Measurements from ENCODE around the gene CRNKL1.

CRNKL1 gene

DNA sequence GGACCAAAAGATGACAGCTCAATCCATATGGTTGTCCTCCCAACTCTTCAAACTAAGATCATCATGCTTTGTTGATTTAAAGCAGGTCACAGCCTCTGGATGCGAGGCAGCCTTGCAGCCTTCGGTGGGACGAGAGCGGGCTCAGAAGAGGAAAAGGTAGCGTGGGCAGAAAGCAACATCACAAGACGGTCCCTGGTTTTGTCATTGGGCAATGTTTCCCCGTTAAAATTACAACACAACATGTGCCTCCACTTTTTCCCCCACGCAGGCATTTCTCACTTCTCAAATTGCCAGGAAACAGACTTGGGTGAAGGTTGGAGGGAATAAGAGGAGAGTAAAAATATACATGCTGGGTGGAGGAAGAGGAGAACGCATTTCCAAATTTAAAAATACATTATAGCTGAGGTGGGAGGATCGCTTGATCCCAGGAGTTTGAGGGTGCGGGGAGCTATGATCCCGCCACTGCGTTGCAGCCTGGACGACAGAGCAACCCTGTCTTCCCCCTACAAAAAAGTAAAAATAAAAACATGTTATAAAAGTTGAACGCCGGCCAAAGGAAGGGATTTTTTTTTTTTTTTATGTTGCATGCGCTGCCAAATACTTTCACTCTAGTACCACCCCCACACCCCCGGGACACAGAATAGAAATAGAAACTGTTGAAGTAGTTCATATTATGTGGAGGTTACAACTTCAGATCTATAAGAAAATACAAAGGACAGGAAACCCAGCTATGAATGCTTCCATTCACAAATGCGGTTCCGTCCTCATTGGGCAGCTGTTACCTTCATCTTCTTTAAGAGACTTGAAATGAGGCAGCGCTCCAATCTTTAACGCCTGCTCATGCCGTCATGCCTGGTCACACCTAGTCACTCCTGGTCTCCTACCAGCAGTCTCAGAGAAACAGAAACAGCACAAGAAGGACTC is 49.0 kb downstream of the CRNKL1 start:
- Histone ChIP-seq H3K9ac (ENCODE audit: low read depth, low read length, poor library complexity) (no peak overlapping the region), H3K4me1 (ENCODE audit: control insufficient read depth in 2 of 2, insufficient read depth in 1 of 2, low read depth in 1 of 2, low read length in 2 of 2) (peaks cover 3% of the 10 kb centered on the region in 2 donors), H3K4me2 (ENCODE audit: insufficient read depth, low read length, poor library complexity, severe bottlenecking) (no peak overlapping the region), H3K4me3 (ENCODE audit: low read length in 2 of 2) (no peak overlapping the region), H2AK5ac (ENCODE audit: low read depth, low read length) (no peak overlapping the region), H2BK12ac (ENCODE audit: low read length) (no peak overlapping the region), H2BK15ac (ENCODE audit: low read length) (no peak overlapping the region), H3K9me3 (replicated peaks in 1 of 2; ENCODE audit: control insufficient read depth in 2 of 2, insufficient read depth in 1 of 2, low read depth in 1 of 2, low read length in 2 of 2) (no peaks in the 10 kb centered on the region), H3K36me3 (replicated peaks in 1 of 2; ENCODE audit: control insufficient read depth in 2 of 2, insufficient read depth in 2 of 2, low read length in 2 of 2) (peaks cover 0 to 7% of the 10 kb centered on the region in 2 donors), H3K23ac (ENCODE audit: low read depth, low read length, poor library complexity) (no peak overlapping the region), H3K14ac (ENCODE audit: low read length) (no peak overlapping the region), H3K18ac (ENCODE audit: low read length) (no peak overlapping the region), H2AFZ (ENCODE audit: low read length) (no peak overlapping the region), H4K8ac (ENCODE audit: low read depth, low read length) (no peak overlapping the region), H3K4ac (ENCODE audit: low read length) (no peak overlapping the region), H2BK5ac (ENCODE audit: low read length) (no peak overlapping the region), H2BK120ac (ENCODE audit: low read depth, low read length) (no peak overlapping the region), H3K79me1 (ENCODE audit: low read depth, low read length) (no peaks in the 10 kb centered on the region), H4K91ac (ENCODE audit: low read depth, low read length, poor library complexity) (no peak overlapping the region), H3K27ac (replicated peaks; ENCODE audit: low read length) (no peak overlapping the region), H3K27me3 (ENCODE audit: control insufficient read depth in 3 of 3, insufficient read depth in 3 of 3, low read depth in 1 of 3, low read length in 3 of 3) (no peaks in the 10 kb centered on the region)
- no peak for DNase-seq (ENCODE audit: low spot score)
- WGBS, 2 donors (ENCODE audit: extremely low coverage in 2 of 2, insufficient read length in 2 of 2, insufficient replicate concordance in 1 of 2), result no CpG with 5 or more reads among the region's 23 CpGs

DNA sequence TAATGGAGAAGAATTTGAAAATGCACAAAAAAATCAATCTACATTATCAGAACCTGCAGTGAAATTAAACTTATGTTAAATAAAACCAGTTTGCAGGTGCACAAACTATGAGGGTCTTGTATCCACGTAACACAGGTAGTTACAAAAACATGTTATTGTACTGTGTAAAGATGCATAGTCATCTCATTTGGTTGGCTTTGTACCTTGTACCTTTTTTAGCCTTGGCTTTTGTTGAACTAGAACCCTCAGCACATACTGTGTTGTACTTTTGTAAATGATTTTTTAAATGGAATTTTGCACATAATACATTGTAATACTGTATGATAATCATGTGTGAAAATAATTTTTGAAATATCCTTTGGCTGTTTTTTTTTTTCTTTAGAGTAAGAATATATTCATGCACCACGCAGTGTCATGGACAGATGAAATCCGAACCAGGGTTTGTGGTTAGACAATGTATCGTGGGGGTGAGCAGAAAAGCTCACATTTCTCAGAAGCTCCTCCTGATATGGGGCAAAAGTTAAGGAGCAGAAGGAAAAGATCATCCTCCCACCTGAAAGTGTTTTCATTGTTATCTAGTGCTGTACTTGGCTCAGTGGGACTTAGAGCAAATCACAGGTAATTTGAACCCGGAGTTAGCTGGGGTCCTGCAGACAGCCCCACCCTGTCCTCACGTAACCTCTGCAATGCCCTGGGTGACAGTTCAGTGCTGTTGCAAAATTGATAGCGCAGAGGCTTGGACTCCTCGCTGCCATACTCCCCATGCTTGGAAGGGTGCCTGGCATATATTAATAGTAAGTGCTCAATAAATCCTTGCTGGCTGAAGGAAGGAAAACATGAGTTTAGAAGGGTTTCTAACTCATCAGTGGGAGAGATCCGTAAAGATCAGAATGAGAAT is 49.9 kb downstream of the CRNKL1 start:
- Histone ChIP-seq H3K27ac (replicated peaks; ENCODE audit: low read length) (no peak overlapping the region), H3K4me3 (ENCODE audit: low read length in 2 of 2) (no peak overlapping the region), H3K4me1 (ENCODE audit: control insufficient read depth in 2 of 2, insufficient read depth in 1 of 2, low read depth in 1 of 2, low read length in 2 of 2) (peaks cover 3% of the 10 kb centered on the region in 2 donors), H2BK15ac (ENCODE audit: low read length) (no peak overlapping the region), H2BK120ac (ENCODE audit: low read depth, low read length) (no peak overlapping the region), H2AK5ac (ENCODE audit: low read depth, low read length) (no peak overlapping the region), H3K27me3 (ENCODE audit: control insufficient read depth in 3 of 3, insufficient read depth in 3 of 3, low read depth in 1 of 3, low read length in 3 of 3) (no peaks in the 10 kb centered on the region), H3K79me1 (ENCODE audit: low read depth, low read length) (no peaks in the 10 kb centered on the region), H3K23ac (ENCODE audit: low read depth, low read length, poor library complexity) (no peak overlapping the region), H3K9me3 (replicated peaks in 1 of 2; ENCODE audit: control insufficient read depth in 2 of 2, insufficient read depth in 1 of 2, low read depth in 1 of 2, low read length in 2 of 2) (no peaks in the 10 kb centered on the region), H3K36me3 (replicated peaks in 1 of 2; ENCODE audit: control insufficient read depth in 2 of 2, insufficient read depth in 2 of 2, low read length in 2 of 2) (peaks cover 0 to 7% of the 10 kb centered on the region in 2 donors), H3K4me2 (ENCODE audit: insufficient read depth, low read length, poor library complexity, severe bottlenecking) (no peak overlapping the region), H3K4ac (ENCODE audit: low read length) (no peak overlapping the region), H3K9ac (ENCODE audit: low read depth, low read length, poor library complexity) (no peak overlapping the region), H3K14ac (ENCODE audit: low read length) (no peak overlapping the region), H4K8ac (ENCODE audit: low read depth, low read length) (no peak overlapping the region), H2BK12ac (ENCODE audit: low read length) (no peak overlapping the region), H4K91ac (ENCODE audit: low read depth, low read length, poor library complexity) (no peak overlapping the region), H2AFZ (ENCODE audit: low read length) (no peak overlapping the region), H2BK5ac (ENCODE audit: low read length) (no peak overlapping the region), H3K18ac (ENCODE audit: low read length) (no peak overlapping the region)
- no peak for DNase-seq (ENCODE audit: low spot score)
- no CpG with 5 or more reads among the region's 9 CpGs for WGBS, 2 donors (ENCODE audit: extremely low coverage in 2 of 2, insufficient read length in 2 of 2, insufficient replicate concordance in 1 of 2)

DNA sequence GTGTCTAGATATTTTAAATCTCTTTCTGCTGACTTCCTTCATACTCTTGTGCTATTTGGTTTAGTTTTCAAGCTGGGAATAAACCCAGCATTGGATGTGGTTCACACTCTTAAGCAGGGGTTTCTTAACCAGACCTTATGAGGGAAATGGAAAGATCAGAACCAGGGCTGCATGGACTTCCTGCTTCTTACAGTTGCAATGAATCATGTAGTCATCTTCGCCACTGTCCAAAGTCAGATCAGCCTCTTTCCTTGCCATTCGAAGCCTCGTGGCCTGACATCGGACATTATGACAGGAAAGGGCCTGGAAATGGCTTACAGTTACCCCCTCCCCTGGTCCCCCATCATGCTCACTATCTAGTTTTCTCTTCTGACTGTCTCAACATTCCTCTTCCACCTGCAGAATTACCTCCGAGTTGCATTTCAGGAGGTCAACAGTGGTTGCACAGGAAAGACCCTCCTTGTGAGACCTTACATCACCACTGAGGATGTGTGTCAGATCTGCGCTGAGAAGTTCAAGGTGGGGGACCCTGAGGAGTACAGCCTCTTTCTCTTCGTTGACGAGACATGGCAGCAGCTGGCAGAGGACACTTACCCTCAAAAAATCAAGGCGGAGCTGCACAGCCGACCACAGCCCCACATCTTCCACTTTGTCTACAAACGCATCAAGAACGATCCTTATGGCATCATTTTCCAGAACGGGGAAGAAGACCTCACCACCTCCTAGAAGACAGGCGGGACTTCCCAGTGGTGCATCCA is 51.9 kb downstream of the CRNKL1 start:
- H2BK5ac ChIP-seq (ENCODE audit: low read length), result no peak overlapping the region
- DNase-seq (ENCODE audit: low spot score), result no peak
- H2BK15ac ChIP-seq (ENCODE audit: low read length), result no peak overlapping the region
- H3K9me3 ChIP-seq (replicated peaks in 1 of 2; ENCODE audit: control insufficient read depth in 2 of 2, insufficient read depth in 1 of 2, low read depth in 1 of 2, low read length in 2 of 2), result no peaks in the 10 kb centered on the region
- H3K4me1 ChIP-seq (ENCODE audit: control insufficient read depth in 2 of 2, insufficient read depth in 1 of 2, low read depth in 1 of 2, low read length in 2 of 2), result peaks cover 3% of the 10 kb centered on the region in 2 donors
- H3K23ac ChIP-seq (ENCODE audit: low read depth, low read length, poor library complexity), result no peak overlapping the region
- no peak overlapping the region for H3K9ac ChIP-seq (ENCODE audit: low read depth, low read length, poor library complexity)
- H4K91ac ChIP-seq (ENCODE audit: low read depth, low read length, poor library complexity), result no peak overlapping the region
- H3K18ac ChIP-seq (ENCODE audit: low read length), result no peak overlapping the region
- no peak overlapping the region for H2BK12ac ChIP-seq (ENCODE audit: low read length)
- no peak overlapping the region for H2BK120ac ChIP-seq (ENCODE audit: low read depth, low read length)
- no peak overlapping the region for H3K14ac ChIP-seq (ENCODE audit: low read length)
- WGBS, 2 donors (ENCODE audit: extremely low coverage in 2 of 2, insufficient read length in 2 of 2, insufficient replicate concordance in 1 of 2), result no CpG with 5 or more reads among the region's 14 CpGs
- no peaks in the 10 kb centered on the region for H3K27me3 ChIP-seq (ENCODE audit: control insufficient read depth in 3 of 3, insufficient read depth in 3 of 3, low read depth in 1 of 3, low read length in 3 of 3)
- H4K8ac ChIP-seq (ENCODE audit: low read depth, low read length), result no peak overlapping the region
- H2AFZ ChIP-seq (ENCODE audit: low read length), result no peak overlapping the region
- H3K36me3 ChIP-seq (replicated peaks in 1 of 2; ENCODE audit: control insufficient read depth in 2 of 2, insufficient read depth in 2 of 2, low read length in 2 of 2), result peaks cover 0 to 7% of the 10 kb centered on the region in 2 donors
- no peak overlapping the region for H3K4me3 ChIP-seq (ENCODE audit: low read length in 2 of 2)
- no peak overlapping the region for H3K27ac ChIP-seq (replicated peaks; ENCODE audit: low read length)
- H3K4me2 ChIP-seq (ENCODE audit: insufficient read depth, low read length, poor library complexity, severe bottlenecking), result no peak overlapping the region
- H2AK5ac ChIP-seq (ENCODE audit: low read depth, low read length), result no peak overlapping the region
- H3K79me1 ChIP-seq (ENCODE audit: low read depth, low read length), result no peaks in the 10 kb centered on the region
- no peak overlapping the region for H3K4ac ChIP-seq (ENCODE audit: low read length)

All from neuronal stem cell (in vitro differentiated cells).